MM.1S (cell line): ENCODE data around the gene RPL7L1.

Experiments used
- CTCF ChIP-seq: fragments of 300-600 bp; sonication (generic); IDR thresholded peaks from 2 replicates; pipeline ENCODE4 v1.5.1; 2016; ENCODE audit warnings: antibody characterized with exemption, low read length, mixed read lengths
- EZH2 ChIP-seq: fragments of 300-600 bp; sonication (generic); optimal IDR thresholded peaks from 2 replicates; pipeline ENCODE3; 2017; ENCODE audit warnings: low read depth, mild to moderate bottlenecking, antibody characterized with exemption, low read length, mixed read lengths
- EZH2phosphoT487 ChIP-seq: fragments of 300-600 bp; sonication (generic); IDR thresholded peaks from 2 replicates; pipeline ENCODE4 v1.6.1; 2018; ENCODE audit warnings: antibody characterized with exemption, low read length

- TF ChIP-seq CTCF, result no peak
- no peak for TF ChIP-seq EZH2
- TF ChIP-seq EZH2phosphoT487, result no peak
These were observed 48.2 kb upstream of the RPL7L1 start for GRCh38 chr6:42831237-42831636.
